Body of pancreas (tissue), 4 donors: ENCODE results near the gene FAM83C.

ENCODE experiments used
- CTCF ChIP-seq, 7 experiments: fragments of 450-650 bp in 4 of 7; fragments of 200-600 bp in 3 of 7; sonication (generic) in 3 of 7; IDR thresholded peaks; one replicate each; pipeline ENCODE4 v1.5.1; 2016 to 2019; ENCODE audit warnings: antibody characterized with exemption in 7 of 7
- POLR2A ChIP-seq, 3 donors: fragments of 450-650 bp; IDR thresholded peaks; one replicate each; pipeline ENCODE4 v1.6.1; 2016; ENCODE audit warnings: antibody characterized with exemption in 3 of 3, mild to moderate bottlenecking in 2 of 3

GRCh38 chr20:35270021-35270902, 22.0 kb downstream of the FAM83C start:
- TF ChIP-seq POLR2A (IDR thresholded peaks at IDR 0.05) (no peak), CTCF (IDR thresholded peaks at IDR 0.05) (no peak)
